OCI-LY3 (cell line): Measurements from ENCODE around the gene CTAG1A.

Experiments used
- CTCF ChIP-seq: fragments of 200-600, 300-600 bp; sonication (generic); IDR thresholded peaks from 2 replicates; pipeline ENCODE4 v1.5.1; 2014; ENCODE audit warnings: antibody characterized with exemption, low read length, low read depth
- EZH2phosphoT487 ChIP-seq: fragments of 200-600 bp; shearing (Covaris generic); IDR thresholded peaks from 2 replicates; pipeline ENCODE4 v1.6.1; 2018; ENCODE audit warnings: antibody characterized with exemption, mixed run types, low read depth

GRCh38 chrX:154600759-154601374 is 15.9 kb downstream of the CTAG1A start:
- TF ChIP-seq CTCF = no peak
- no peak for TF ChIP-seq EZH2phosphoT487
